Activated T-helper 1 cell treated with anti-CD3 and anti-CD28 coated beads, Interleukin-12 subunit alpha, Interleukin-12 subunit beta, Interleukin-2, Interleukin-4 antibody, amounts not matched to agents 30 ng/mL and 10 ng/mL and 1 ng/mL, durations not matched to agents 14 hours and 24 hours and 36 hours (primary cell): Measurements from ENCODE around the gene MUC20. TPM values are rescaled to one million over a fixed set of nuclear protein-coding genes. Genes with fewer than 3 reads are reported as not detected.
A peak's percentile ranks its signal among the peaks of the same experiment; 100 is the strongest.

Experiments
- DNase-seq: peaks from one replicate; pipeline ENCODE4 v3.0.0; 2021; ENCODE audit warnings: low spot score
- H3K27ac Mint-ChIP-seq: one replicate; pipeline ENCODE4 v1.8.0; 2021; ENCODE audit warnings: mild to moderate bottlenecking, mixed read lengths
- H3K27me3 Mint-ChIP-seq: one replicate; pipeline ENCODE4 v1.8.0; 2022; ENCODE audit warnings: mild to moderate bottlenecking, moderate library complexity, mixed read lengths; ENCODE audit not compliant: insufficient read depth
- H3K36me3 Mint-ChIP-seq: one replicate; pipeline ENCODE4 v1.8.0; 2021; ENCODE audit warnings: low read depth, mixed read lengths
- H3K4me1 Mint-ChIP-seq: one replicate; pipeline ENCODE4 v1.8.0; 2021; ENCODE audit warnings: low read depth, mixed read lengths
- H3K4me3 Mint-ChIP-seq: one replicate; pipeline ENCODE4 v1.8.0; 2021; ENCODE audit warnings: mild to moderate bottlenecking, moderate library complexity, mixed read lengths
- H3K9me3 Mint-ChIP-seq: one replicate; pipeline ENCODE4 v1.8.0; 2021; ENCODE audit warnings: mixed read lengths
- intact Hi-C: fragments of 100-400 bp; cut with micrococcal nuclease; formaldehyde crosslinking; loops from one replicate; pipeline ENCODE4 v1.15.1; 2024
- total RNA-seq: library from RNA; stranded (reverse); gene quantifications from 2 replicates; pipeline ENCODE4 v1.2.3, GENCODE V29; 2022

MUC20 gene
- total RNA-seq, 1 donor from 2014 or later, result 5.0 TPM

GRCh38 chr3:195752546-195753331, 32.0 kb downstream of the MUC20 start:
- no peaks in the 10 kb centered on the region for H3K36me3 Mint-ChIP-seq
- no peak for DNase-seq
- peaks cover 27% of the 10 kb centered on the region for H3K4me1 Mint-ChIP-seq
- H3K27me3 Mint-ChIP-seq, result peaks cover 2% of the 10 kb centered on the region
- no peak overlapping the region for H3K4me3 Mint-ChIP-seq
- no peak overlapping the region for H3K27ac Mint-ChIP-seq
- H3K9me3 Mint-ChIP-seq, result no peaks in the 10 kb centered on the region
- intact Hi-C loops, result no loop called here

GRCh38 chr3:195753581-195753980, 32.8 kb downstream of the MUC20 start:
- no peak overlapping the region for H3K4me3 Mint-ChIP-seq
- no peaks in the 10 kb centered on the region for H3K36me3 Mint-ChIP-seq
- no peak for DNase-seq
- no peak overlapping the region for H3K27ac Mint-ChIP-seq
- intact Hi-C loops, result no loop called here
- peaks cover 6% of the 10 kb centered on the region for H3K27me3 Mint-ChIP-seq
- peaks cover 27% of the 10 kb centered on the region for H3K4me1 Mint-ChIP-seq
- H3K9me3 Mint-ChIP-seq, result no peaks in the 10 kb centered on the region

GRCh38 chr3:195754141-195754540, 33.4 kb downstream of the MUC20 start:
- H3K4me1 Mint-ChIP-seq, result peaks cover 22% of the 10 kb centered on the region
- intact Hi-C loops, result no loop called here

GRCh38 chr3:195754906-195755305, 34.1 kb downstream of the MUC20 start:
- H3K9me3 Mint-ChIP-seq, result no peaks in the 10 kb centered on the region
- no peak overlapping the region for H3K4me3 Mint-ChIP-seq
- intact Hi-C loops, result no loop called here
- peaks cover 20% of the 10 kb centered on the region for H3K4me1 Mint-ChIP-seq
- H3K36me3 Mint-ChIP-seq, result no peaks in the 10 kb centered on the region
- DNase-seq, result no peak
- peaks cover 12% of the 10 kb centered on the region for H3K27me3 Mint-ChIP-seq
- H3K27ac Mint-ChIP-seq, result no peak overlapping the region

More at GRCh38 chr3:195754141-195754540, 33.4 kb downstream of the MUC20 start:
- Mint-ChIP-seq H3K27me3 (peaks cover 11% of the 10 kb centered on the region), H3K36me3 (no peaks in the 10 kb centered on the region), H3K4me3 (no peak overlapping the region), H3K9me3 (no peaks in the 10 kb centered on the region), H3K27ac (no peak overlapping the region)
- no peak for DNase-seq

GRCh38 chr3:195755391-195755790, 34.6 kb downstream of the MUC20 start:
- no peak for DNase-seq
- Mint-ChIP-seq H3K4me3 (no peak overlapping the region), H3K4me1 (peaks cover 20% of the 10 kb centered on the region), H3K9me3 (no peaks in the 10 kb centered on the region), H3K36me3 (no peaks in the 10 kb centered on the region), H3K27me3 (peaks cover 16% of the 10 kb centered on the region), H3K27ac (no peak overlapping the region)
- intact Hi-C loops, result no loop called here

- Mint-ChIP-seq H3K4me3 (peak overlapping the region; percentile 1), H3K27ac (peak overlapping the region; percentile 32)
These were observed 35.3 kb downstream of the MUC20 start for GRCh38 chr3:195755791-195756676.

GRCh38 chr3:195757438-195757770, 36.6 kb downstream of the MUC20 start:
- intact Hi-C loops, result no loop called here
- Mint-ChIP-seq H3K9me3 (no peaks in the 10 kb centered on the region), H3K36me3 (no peaks in the 10 kb centered on the region), H3K4me1 (peaks cover 20% of the 10 kb centered on the region), H3K27me3 (peaks cover 20% of the 10 kb centered on the region), H3K27ac (no peak overlapping the region), H3K4me3 (no peak overlapping the region)
- no peak for DNase-seq

More at GRCh38 chr3:195755791-195756676, 35.3 kb downstream of the MUC20 start:
- no peaks in the 10 kb centered on the region for H3K9me3 Mint-ChIP-seq
- H3K36me3 Mint-ChIP-seq, result no peaks in the 10 kb centered on the region
- intact Hi-C loops, result loop anchor here (1.0 kb wide), 1 partner anchor 48 kb away; no protein-coding TSS in a partner anchor
- H3K4me1 Mint-ChIP-seq, result peaks cover 20% of the 10 kb centered on the region
- peaks cover 20% of the 10 kb centered on the region for H3K27me3 Mint-ChIP-seq
- peak; percentile 44 for DNase-seq

GRCh38 chr3:195757827-195758226, 37.0 kb downstream of the MUC20 start:
- no peak overlapping the region for H3K27ac Mint-ChIP-seq
- intact Hi-C loops, result no loop called here
- DNase-seq, result no peak
- no peak overlapping the region for H3K4me3 Mint-ChIP-seq
- no peaks in the 10 kb centered on the region for H3K9me3 Mint-ChIP-seq
- H3K27me3 Mint-ChIP-seq, result peaks cover 20% of the 10 kb centered on the region
- H3K4me1 Mint-ChIP-seq, result peaks cover 20% of the 10 kb centered on the region
- H3K36me3 Mint-ChIP-seq, result no peaks in the 10 kb centered on the region

- Mint-ChIP-seq H3K4me3 (no peak overlapping the region), H3K36me3 (peaks cover 1% of the 10 kb centered on the region), H3K9me3 (no peaks in the 10 kb centered on the region), H3K4me1 (peaks cover 20% of the 10 kb centered on the region), H3K27ac (no peak overlapping the region), H3K27me3 (peaks cover 20% of the 10 kb centered on the region)
- intact Hi-C loops, result no loop called here
- no peak for DNase-seq
These were observed 38.1 kb downstream of the MUC20 start for GRCh38 chr3:195758721-195759353.

GRCh38 chr3:195760345-195761122, 39.8 kb downstream of the MUC20 start:
- no peak overlapping the region for H3K4me3 Mint-ChIP-seq

GRCh38 chr3:195761123-195761566, 40.4 kb downstream of the MUC20 start:
- Mint-ChIP-seq H3K9me3 (no peaks in the 10 kb centered on the region), H3K27ac (no peak overlapping the region), H3K4me1 (peaks cover 15% of the 10 kb centered on the region), H3K36me3 (peaks cover 1% of the 10 kb centered on the region), H3K27me3 (peaks cover 22% of the 10 kb centered on the region), H3K4me3 (no peak overlapping the region)
- intact Hi-C loops, result no loop called here
- DNase-seq, result no peak

More at GRCh38 chr3:195760345-195761122, 39.8 kb downstream of the MUC20 start:
- DNase-seq, result no peak
- H3K36me3 Mint-ChIP-seq, result peaks cover 1% of the 10 kb centered on the region
- H3K9me3 Mint-ChIP-seq, result no peaks in the 10 kb centered on the region
- intact Hi-C loops, result no loop called here
- H3K4me1 Mint-ChIP-seq, result peaks cover 20% of the 10 kb centered on the region
- no peak overlapping the region for H3K27ac Mint-ChIP-seq
- peaks cover 22% of the 10 kb centered on the region for H3K27me3 Mint-ChIP-seq

- no peak overlapping the region for H3K4me3 Mint-ChIP-seq
- intact Hi-C loops, result no loop called here
- H3K27ac Mint-ChIP-seq, result no peak overlapping the region
- H3K36me3 Mint-ChIP-seq, result peaks cover 1% of the 10 kb centered on the region
- H3K9me3 Mint-ChIP-seq, result no peaks in the 10 kb centered on the region
- peaks cover 10% of the 10 kb centered on the region for H3K4me1 Mint-ChIP-seq
- H3K27me3 Mint-ChIP-seq, result peaks cover 22% of the 10 kb centered on the region
- no peak for DNase-seq
These were observed 40.9 kb downstream of the MUC20 start for GRCh38 chr3:195761567-195762248.
